Measurements from ENCODE around the gene PDLIM4.
A peak's percentile ranks its signal among the peaks of the same experiment; 100 is the strongest.

Gene PDLIM4

DNA sequence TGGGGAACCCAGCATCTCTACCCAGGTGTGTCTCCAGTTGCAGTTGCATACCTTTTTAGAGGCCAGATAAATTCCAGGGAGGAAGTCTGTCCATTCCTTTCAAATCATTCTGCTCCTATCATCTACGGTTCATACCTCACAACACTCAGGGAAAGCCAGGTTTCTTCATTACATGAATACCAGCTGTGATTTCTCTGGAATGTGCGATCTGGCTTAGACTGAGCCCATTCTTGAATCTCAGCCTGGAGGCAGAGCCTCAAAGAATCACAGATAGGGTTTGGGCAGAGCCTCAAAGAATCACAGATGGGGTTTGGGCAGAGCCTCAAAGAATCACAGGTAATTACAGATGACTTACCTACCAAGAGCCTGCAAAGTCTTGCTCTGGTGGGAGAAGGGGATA lies 37.0 kb upstream of the PDLIM4 start:
- DNase-seq (ENCODE audit: low read depth in 1 of 2, low spot score in 1 of 2): no peak
- TF ChIP-seq JUND (IDR thresholded peaks at IDR 0.05; ENCODE audit: low read depth): no peak
- in situ Hi-C loops (cut with HindIII; ENCODE audit: low pct_unique_long_range_greater_than_20kb, low sequenced_read_pairs): no loop called here

DNA sequence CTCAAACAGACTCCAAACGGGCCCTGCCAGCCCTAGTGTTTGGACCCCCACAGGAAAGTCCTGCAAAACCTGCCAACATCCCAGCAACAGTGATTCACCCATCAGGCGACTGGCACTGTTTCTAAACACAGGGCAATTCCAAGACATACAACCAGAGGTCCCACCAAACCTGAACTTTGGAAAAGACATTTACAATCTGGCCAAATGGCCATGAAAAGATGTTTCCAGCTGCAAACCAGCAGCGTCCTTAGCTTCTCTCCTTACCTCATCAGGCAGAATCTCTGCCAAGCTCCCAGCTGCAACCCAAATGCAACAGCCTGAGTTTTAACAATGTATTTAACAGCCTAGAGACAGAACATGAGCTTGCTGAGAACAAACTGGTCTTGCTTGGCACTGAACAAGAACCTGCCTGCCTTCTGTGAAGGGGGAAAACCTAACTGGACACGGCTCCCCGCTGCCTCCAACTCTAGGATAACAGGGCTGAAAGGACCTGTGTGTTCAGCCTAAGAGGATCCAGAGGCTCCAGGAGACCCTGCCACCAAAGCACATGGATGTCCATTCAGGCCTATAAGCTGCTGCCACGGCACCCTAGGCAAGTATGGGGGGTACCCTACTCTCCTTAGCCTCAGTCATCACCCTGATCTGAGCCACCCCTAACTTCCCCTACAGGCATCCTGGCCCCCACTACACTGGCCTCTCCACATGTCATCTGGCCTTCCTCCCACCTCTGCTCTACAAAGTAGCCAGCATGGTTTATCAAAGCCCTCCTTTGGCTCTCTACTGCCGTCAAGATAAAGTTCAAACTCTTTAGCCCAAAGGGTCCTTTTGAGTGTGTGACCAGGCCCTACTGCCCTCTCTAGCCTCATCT lies 35.5 kb upstream of the PDLIM4 start:
- in situ Hi-C loops (cut with HindIII; ENCODE audit: low pct_unique_long_range_greater_than_20kb, low sequenced_read_pairs): no loop called here
- TF ChIP-seq JUND (IDR thresholded peaks at IDR 0.05; ENCODE audit: low read depth): no peak
- no peak for DNase-seq (ENCODE audit: low read depth in 1 of 2, low spot score in 1 of 2)

DNA sequence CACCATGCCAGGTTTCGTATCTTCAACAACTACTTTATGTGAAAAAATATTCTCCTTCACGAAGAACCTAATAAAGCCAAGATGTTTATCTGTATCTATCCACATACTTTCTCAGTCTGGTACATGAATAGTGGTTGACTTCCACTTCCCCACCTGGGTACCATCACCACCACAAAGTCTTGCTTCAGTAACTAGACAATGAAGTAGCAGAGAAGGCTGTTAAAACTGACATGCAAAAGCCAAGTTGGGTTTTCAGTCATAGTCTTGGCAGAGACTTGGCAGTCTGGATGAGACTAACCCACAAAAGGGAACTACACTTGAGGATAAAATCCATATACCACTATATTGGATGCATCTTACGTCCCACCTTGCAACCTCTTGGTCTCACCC lies 34.9 kb upstream of the PDLIM4 start:
- no peak for DNase-seq (ENCODE audit: low read depth in 1 of 2, low spot score in 1 of 2)
- in situ Hi-C loops (cut with HindIII; ENCODE audit: low pct_unique_long_range_greater_than_20kb, low sequenced_read_pairs): no loop called here

DNA sequence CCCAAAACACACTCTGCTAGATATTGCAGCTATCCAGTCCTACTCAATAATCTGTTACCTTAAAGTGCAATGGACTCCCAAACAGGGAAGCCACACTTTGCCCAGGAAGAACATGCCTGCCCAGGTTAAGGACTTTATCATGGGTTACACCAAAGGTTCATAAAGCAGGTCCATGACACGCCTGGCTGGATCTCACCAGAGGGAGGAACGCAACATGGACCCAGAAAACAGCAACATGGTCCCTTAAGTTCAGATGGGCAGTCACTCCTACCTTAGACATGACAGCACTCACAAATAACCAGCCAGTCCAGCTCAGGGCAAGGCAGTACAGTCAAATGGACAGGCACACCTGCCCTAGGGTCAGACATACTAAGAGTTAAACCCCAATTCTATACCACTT lies 33.6 kb upstream of the PDLIM4 start:
- TF ChIP-seq JUND (IDR thresholded peaks at IDR 0.05; ENCODE audit: low read depth): no peak
- in situ Hi-C loops (cut with HindIII; ENCODE audit: low pct_unique_long_range_greater_than_20kb, low sequenced_read_pairs): no loop called here
- no peak for DNase-seq (ENCODE audit: low read depth in 1 of 2, low spot score in 1 of 2)

More for the DNA sequence above, 34.9 kb upstream of the PDLIM4 start:
- TF ChIP-seq JUND (IDR thresholded peaks at IDR 0.05; ENCODE audit: low read depth): no peak

DNA sequence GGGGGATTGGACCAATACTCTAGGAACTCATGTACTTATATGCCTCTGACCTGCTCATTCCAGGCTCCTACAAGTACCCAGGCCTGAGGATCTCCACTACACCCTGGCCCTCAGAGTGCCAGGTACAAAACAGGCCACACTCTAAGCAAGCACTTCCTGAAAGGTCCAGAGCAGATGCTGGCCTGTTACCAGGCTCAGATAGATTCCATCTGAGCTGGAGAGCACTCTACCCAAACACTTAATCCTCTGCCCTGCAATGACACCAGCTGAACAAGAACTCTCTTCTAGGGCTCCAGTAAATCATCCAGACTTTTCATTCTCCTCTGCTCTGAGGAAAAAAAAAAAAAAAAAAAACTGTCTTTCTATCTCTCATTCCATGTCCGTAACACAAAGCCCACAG lies 32.8 kb upstream of the PDLIM4 start:
- no peak for TF ChIP-seq JUND (IDR thresholded peaks at IDR 0.05; ENCODE audit: low read depth)
- in situ Hi-C loops (cut with HindIII; ENCODE audit: low pct_unique_long_range_greater_than_20kb, low sequenced_read_pairs): no loop called here
- no peak for DNase-seq (ENCODE audit: low read depth in 1 of 2, low spot score in 1 of 2)

DNA sequence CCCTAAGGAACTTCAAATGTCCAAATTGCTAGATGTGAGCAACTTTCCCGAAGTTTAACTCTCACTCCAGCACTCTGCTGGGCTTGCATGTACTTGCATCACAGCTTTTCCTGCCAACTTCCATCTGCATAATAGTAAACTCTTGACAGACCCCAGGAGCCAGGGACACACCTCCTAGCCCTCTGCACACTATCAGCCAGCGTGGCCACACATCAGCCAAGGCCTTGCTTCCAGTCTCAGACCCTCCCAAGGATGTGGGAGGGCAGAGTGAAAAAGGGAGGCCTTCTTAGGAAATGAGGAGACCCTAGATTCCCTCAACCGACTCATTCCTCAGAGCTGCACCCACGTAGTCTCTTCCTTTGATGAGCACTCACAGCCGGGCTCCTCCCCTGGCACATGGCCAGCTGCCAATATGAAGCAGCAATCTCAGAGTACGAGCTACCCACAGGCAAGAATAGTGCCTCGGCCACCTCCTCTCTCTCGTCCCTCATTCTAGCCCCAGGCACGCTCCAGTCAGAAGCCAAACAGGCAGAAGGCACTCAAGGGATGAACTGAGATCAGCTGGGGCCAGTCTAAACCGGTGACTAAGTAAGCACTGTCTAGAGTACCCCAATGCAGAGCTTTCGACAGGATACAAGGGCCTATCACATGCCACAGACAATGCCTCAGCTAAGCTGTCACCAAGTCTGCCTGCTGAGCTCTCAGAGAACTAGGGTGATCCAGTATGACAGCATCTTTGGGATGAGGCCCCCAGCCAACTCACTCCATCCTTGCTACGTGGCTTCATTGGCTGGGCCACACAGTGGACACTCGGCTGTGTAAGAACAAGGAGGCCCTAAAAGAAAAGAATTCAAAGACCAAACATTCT lies 32.1 kb upstream of the PDLIM4 start:
- in situ Hi-C loops (cut with HindIII; ENCODE audit: low pct_unique_long_range_greater_than_20kb, low sequenced_read_pairs): no loop called here
- TF ChIP-seq JUND (IDR thresholded peaks at IDR 0.05; ENCODE audit: low read depth): no peak
- no peak for DNase-seq (ENCODE audit: low read depth in 1 of 2, low spot score in 1 of 2)

DNA sequence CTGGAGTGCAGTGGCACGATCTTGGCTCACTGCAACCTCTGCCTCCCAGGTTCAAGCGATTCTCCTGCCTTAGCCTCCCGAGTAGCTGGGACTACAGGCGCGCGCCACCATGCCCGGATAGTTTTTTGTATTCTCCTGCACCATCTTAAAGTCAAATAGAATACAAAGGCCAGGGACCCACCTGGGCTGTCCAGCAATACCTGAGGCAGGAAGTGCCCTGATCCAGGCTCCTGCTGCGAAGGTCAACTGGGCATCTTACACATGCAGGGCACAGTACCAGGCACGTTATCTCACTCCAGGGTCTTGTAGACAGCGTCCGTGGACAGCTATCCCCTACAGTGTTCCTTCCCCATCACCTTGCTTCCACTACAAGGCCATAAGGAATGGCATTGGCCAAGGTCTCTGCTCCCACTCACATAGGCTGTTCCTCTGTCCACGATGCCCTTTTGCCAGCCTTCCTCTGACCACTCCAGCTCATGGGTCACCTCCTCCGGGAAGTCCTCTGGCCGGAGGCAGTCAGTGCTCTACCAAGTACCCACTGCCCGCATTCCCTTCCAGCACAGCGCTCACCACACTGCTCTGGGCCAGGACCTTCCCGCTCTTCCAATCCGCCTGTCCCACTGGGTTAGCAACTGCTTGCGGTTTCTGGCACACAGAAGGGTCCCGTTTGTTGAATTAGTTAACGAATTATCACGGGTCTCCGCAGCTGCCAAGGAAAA lies 30.8 kb upstream of the PDLIM4 start:
- no peak for DNase-seq (ENCODE audit: low read depth in 1 of 2, low spot score in 1 of 2)
- in situ Hi-C loops (cut with HindIII; ENCODE audit: low pct_unique_long_range_greater_than_20kb, low sequenced_read_pairs): no loop called here
- no peak for TF ChIP-seq JUND (IDR thresholded peaks at IDR 0.05; ENCODE audit: low read depth)

DNA sequence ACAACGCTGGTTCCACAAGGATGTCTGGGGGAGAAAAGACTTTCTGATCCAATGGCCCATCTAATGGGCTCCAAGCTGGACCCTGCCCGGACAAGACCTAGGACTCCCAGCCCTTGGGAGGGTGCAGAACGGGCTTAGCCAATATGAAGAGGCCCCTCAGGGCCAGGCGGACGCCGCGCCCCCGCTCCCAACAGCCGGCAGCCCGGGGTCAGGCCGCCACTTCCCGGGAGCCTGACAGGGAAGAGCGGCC lies 30.3 kb upstream of the PDLIM4 start:
- in situ Hi-C loops (cut with HindIII; ENCODE audit: low pct_unique_long_range_greater_than_20kb, low sequenced_read_pairs): no loop called here
- DNase-seq (ENCODE audit: low read depth in 1 of 2, low spot score in 1 of 2): no peak
- TF ChIP-seq JUND (IDR thresholded peaks at IDR 0.05; ENCODE audit: low read depth): no peak

DNA sequence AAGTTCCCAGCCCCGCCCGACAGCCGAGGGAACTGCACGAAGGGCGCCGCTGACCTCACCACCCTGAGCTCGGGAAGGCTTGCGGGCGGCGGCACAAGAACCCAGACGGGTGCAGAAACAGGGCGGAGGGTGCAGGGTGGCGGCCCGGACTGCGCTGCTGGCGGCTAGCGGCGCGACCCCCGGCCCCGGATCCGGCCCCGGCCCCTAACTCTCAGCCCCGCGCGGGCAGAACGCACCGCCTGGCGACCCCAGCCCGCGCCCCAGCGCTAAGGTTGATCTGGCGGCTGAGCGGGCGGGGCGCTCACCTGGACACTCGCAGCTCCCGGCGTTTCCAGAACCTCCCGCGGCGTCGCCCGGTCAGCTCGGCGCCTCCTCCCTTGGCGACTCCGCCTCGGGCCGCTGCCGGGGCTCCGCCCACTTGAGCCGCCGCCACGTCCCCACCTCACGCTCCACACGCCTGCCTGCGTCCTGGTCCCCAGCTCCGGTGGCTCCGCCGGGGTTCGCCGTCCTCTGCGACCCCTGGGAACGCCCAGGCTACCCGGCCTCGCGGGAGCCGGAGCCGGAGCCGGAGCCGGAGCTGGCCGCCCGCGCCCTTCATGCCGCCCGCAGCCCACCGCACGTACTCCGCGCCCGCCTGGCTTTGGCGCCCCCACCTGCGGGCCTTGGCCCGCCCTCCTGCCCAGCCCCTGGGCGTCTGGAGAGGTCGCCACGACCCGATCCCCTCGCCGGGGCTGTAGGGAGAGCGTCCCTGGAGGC lies 29.8 kb upstream of the PDLIM4 start, which contains the start of gene P4HA2:
Gene P4HA2, minus strand, starts transcription at position 369 of the 756 bp plus-strand sequence. CDS start 9,227 bp downstream, outside the sequence.
- no peak for TF ChIP-seq JUND (IDR thresholded peaks at IDR 0.05; ENCODE audit: low read depth)
- peak; percentile 78 to 87 for DNase-seq (ENCODE audit: low read depth in 1 of 2, low spot score in 1 of 2)
- in situ Hi-C loops (cut with HindIII; ENCODE audit: low pct_unique_long_range_greater_than_20kb, low sequenced_read_pairs): no loop called here

DNA sequence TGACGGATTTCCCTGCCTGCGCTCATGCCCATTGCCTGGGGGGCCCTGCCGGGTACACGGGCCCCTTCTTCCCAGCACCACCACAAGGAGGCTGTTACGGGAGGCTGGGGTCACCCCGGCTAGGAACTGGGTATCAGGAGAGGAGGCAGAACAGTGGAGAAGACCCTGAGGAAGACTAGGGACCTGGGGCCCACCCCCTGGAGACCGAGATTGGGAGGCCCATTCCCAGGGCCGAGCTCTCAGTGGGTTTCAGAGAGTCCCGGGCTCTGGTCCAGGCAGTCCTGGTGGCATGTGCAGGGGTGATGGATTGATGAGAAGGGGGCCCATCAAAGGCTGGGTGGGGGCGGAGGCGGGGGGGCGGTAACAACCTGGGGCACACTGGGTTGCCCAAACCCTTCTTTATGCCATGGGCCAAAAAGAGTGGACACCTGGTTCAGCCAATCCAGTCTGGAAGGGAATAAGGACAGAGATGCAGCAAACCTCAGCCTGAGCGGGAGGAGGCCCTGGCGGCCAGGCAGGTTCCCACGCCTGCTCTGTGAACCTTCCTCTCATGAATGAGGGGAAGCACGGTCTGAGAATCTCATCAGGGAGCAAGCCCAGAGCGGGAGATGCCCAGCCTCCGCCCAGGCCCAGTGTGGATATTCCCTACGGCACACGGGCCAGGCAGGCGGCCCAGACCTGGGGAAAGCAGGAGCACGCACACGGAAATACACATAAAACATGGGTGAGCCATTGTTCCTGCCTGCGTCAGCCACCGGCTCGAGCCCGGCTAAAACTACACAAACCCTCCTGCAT lies 29.1 kb upstream of the PDLIM4 start:
- no peak for TF ChIP-seq JUND (IDR thresholded peaks at IDR 0.05; ENCODE audit: low read depth)
- DNase-seq (ENCODE audit: low read depth in 1 of 2, low spot score in 1 of 2): no peak
- in situ Hi-C loops (cut with HindIII; ENCODE audit: low pct_unique_long_range_greater_than_20kb, low sequenced_read_pairs): no loop called here

DNA sequence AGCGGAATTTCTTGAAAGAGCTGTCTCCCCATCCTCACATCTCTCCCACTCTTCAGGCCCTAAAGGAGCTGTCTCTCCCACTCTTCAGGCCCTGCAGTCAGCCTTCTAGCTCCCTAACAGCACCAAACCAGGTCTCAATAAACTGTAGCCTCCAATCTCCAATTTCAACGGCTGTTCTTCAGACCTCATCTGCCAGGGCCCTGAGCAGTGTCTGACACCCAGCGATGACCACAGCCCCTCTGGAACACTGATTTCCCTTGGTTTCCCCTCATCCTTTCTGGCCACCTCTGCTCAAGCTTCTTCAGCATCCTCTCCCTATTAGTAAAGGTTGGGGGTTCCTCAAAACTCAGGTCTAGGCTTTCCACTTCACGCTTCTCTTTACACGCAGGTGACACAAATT lies 28.3 kb upstream of the PDLIM4 start:
- DNase-seq (ENCODE audit: low read depth in 1 of 2, low spot score in 1 of 2): no peak
- in situ Hi-C loops (cut with HindIII; ENCODE audit: low pct_unique_long_range_greater_than_20kb, low sequenced_read_pairs): no loop called here
- TF ChIP-seq JUND (IDR thresholded peaks at IDR 0.05; ENCODE audit: low read depth): no peak

Data from T47D (cell line).